Transverse colon (tissue), 4 donors: ENCODE results near the gene GET3. TPM values are rescaled to one million over a fixed set of nuclear protein-coding genes. Genes with fewer than 3 reads are reported as not detected.
A peak's percentile ranks its signal among the peaks of the same experiment; 100 is the strongest.

ENCODE experiments used
- DNase-seq: peaks from one replicate; pipeline ENCODE4 v3.0.0-alpha.2; 2019
- H3K27ac ChIP-seq, 4 donors: fragments of 200-600 bp; sonication (generic); 2 replicates each; pipeline ENCODE4 v1.5.1; 2016 to 2018; ENCODE audit warnings: inconsistent platforms in 4 of 4
- H3K27me3 ChIP-seq: fragments of 200-600 bp; sonication (generic); 2 replicates; pipeline ENCODE4 v1.5.1; 2017; ENCODE audit warnings: inconsistent platforms
- H3K36me3 ChIP-seq, 4 donors: fragments of 200-600 bp; sonication (generic); 2 replicates each; pipeline ENCODE4 v1.5.1; 2017 to 2019; ENCODE audit warnings: inconsistent platforms in 4 of 4
- H3K4me1 ChIP-seq, 4 donors: fragments of 200-600 bp; sonication (generic); 2 replicates each; pipeline ENCODE4 v1.5.1; 2017 to 2020; ENCODE audit warnings: inconsistent platforms in 4 of 4
- H3K4me3 ChIP-seq, 4 donors: fragments of 200-600 bp; sonication (generic); 1 replicate in 1 of 4; 2 replicates in 3 of 4; pipeline versions ENCODE4 v1.5.1 to v1.6.1; 2017 to 2019; ENCODE audit warnings: inconsistent platforms in 4 of 4
- H3K9me3 ChIP-seq, 2 donors: fragments of 200-600 bp; sonication (generic); 2 replicates each; pipeline ENCODE4 v1.5.1; 2017 to 2019; ENCODE audit warnings: inconsistent platforms in 2 of 2
- CTCF ChIP-seq, 5 experiments: fragments of 200-600 bp in 3 of 5; fragments of 450-650 bp in 2 of 5; sonication (generic) in 3 of 5; IDR thresholded peaks; 1 replicate in 2 of 5; 2 replicates in 3 of 5; pipeline ENCODE4 v1.5.1; 2016 to 2017; ENCODE audit warnings: antibody characterized with exemption in 5 of 5, inconsistent platforms in 3 of 5, mild to moderate bottlenecking in 2 of 5, moderate library complexity in 1 of 5
- EP300 ChIP-seq: sonication (generic); formaldehyde crosslinking; IDR thresholded peaks from one replicate; pipeline ENCODE4 v1.6.1; 2017; ENCODE audit warnings: antibody characterized with exemption, low read depth
- POLR2A ChIP-seq: fragments of 450-650 bp; IDR thresholded peaks from one replicate; pipeline ENCODE4 v1.6.1; 2016; ENCODE audit warnings: antibody characterized with exemption, mild to moderate bottlenecking, moderate library complexity
- POLR2AphosphoS5 ChIP-seq, 3 donors: sonication (generic); formaldehyde crosslinking; IDR thresholded peaks; one replicate each; pipeline ENCODE4 v1.6.1; 2016; ENCODE audit warnings: antibody characterized with exemption in 3 of 3
- WGBS, 2 donors: methylation state at CpG; one replicate each; pipeline ENCODE4 v1.1.5; 2018; ENCODE audit warnings: low coverage in 1 of 2; 5-methylcytosine and 5-hydroxymethylcytosine counted together
- in situ Hi-C, 4 donors: fragments of 200-750 bp; cut with MboI; loops; one replicate each; pipeline versions ENCODE4 v1.15.0 to v1.15.1; 2017; ENCODE audit warnings: low sequenced_read_pairs in 3 of 4, low pct_ligation_motif_present in 1 of 4, low pct_unique_long_range_greater_than_20kb in 1 of 4
- intact Hi-C: fragments of 100-400 bp; cut with DNase I; formaldehyde crosslinking; loops from one replicate; pipeline ENCODE4 v1.15.1; 2023; ENCODE audit warnings: low total_unique reads
- total RNA-seq, 4 donors: library from RNA; depleted of rRNA; stranded (reverse); fragments of >200 nt; gene quantifications; one replicate each; pipeline ENCODE4 v1.1.0, GENCODE V29; 2016

GET3 gene
- total RNA-seq, 4 donors from 2014 or later: 18.3 to 75.2 (median 43.6) TPM

- Histone ChIP-seq H3K27ac (no peak overlapping the region), H3K27me3 (no peaks in the 10 kb centered on the region), H3K36me3 (peaks cover 0 to 16% (median 5%) of the 10 kb centered on the region in 4 donors), H3K4me1 (peaks cover 9 to 32% (median 20%) of the 10 kb centered on the region in 4 donors), H3K4me3 (no peak overlapping the region), H3K9me3 (no peaks in the 10 kb centered on the region)
- 98% methylated on average over 9 of the region's 9 CpGs; no CpG with 5 or more reads in 1 of the 2 donors for WGBS, 2 donors
- DNase-seq: no peak
- TF ChIP-seq POLR2AphosphoS5 (IDR thresholded peaks at IDR 0.05): no peak
- no peak for TF ChIP-seq POLR2A
- TF ChIP-seq EP300: no peak
- no peak for TF ChIP-seq CTCF (IDR thresholded peaks at IDR 0.05)
- in situ Hi-C loops: no loop called here
- intact Hi-C loops: no loop called here
These were observed 9.4 kb upstream of the GET3 start for GRCh38 chr19:12727745-12728433.

DNA sequence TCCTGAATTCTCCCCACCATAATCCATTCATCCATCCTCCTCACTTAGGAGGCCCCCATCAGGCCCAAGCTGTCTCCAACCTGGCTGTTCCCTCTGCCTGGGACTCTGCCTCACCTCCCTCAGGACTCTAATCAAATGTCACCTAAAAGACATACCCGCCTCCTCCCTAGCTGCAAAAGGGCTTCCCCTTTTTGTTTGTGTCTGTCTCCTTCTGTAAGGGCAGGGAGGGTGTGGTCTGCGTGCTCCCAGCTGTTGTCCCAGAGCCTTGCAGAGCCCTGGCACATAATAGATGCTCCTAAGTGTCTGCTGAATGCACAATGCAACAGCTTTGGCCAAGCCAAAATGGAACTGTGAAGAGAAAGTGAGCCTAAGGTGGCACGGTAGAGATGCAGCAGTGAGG lies 7.2 kb upstream of the GET3 start:
- WGBS, 2 donors: 57 to 78% methylated on average over 1 to 3 of the region's 3 CpGs
- no peaks in the 10 kb centered on the region for H3K9me3 ChIP-seq

GRCh38 chr19:12731337-12731736 lies 6.0 kb upstream of the GET3 start:
- H3K9me3 ChIP-seq: no peaks in the 10 kb centered on the region
- TF ChIP-seq EP300 (no peak), CTCF (IDR thresholded peaks at IDR 0.05) (no peak), POLR2AphosphoS5 (IDR thresholded peaks at IDR 0.05) (no peak), POLR2A (no peak)
- H3K4me1 ChIP-seq: peaks cover 14 to 37% (median 24%) of the 10 kb centered on the region in 4 donors
- 80 to 89% methylated on average over 2 to 22 of the region's 24 CpGs for WGBS, 2 donors
- no peaks in the 10 kb centered on the region for H3K27me3 ChIP-seq
- in situ Hi-C loops: no loop called here
- H3K4me3 ChIP-seq: no peak overlapping the region
- DNase-seq: no peak
- H3K27ac ChIP-seq: no peak overlapping the region
- intact Hi-C loops: no loop called here
- H3K36me3 ChIP-seq: peaks cover 0 to 16% (median 5%) of the 10 kb centered on the region in 4 donors

More for the DNA sequence above, 7.2 kb upstream of the GET3 start:
- no peak for TF ChIP-seq POLR2AphosphoS5 (IDR thresholded peaks at IDR 0.05)
- no peak for TF ChIP-seq CTCF (IDR thresholded peaks at IDR 0.05)
- no peak for TF ChIP-seq POLR2A
- no peak for TF ChIP-seq EP300
- Histone ChIP-seq H3K4me3 (no peak overlapping the region), H3K4me1 (peaks cover 12 to 27% (median 21%) of the 10 kb centered on the region in 4 donors), H3K36me3 (peaks cover 0 to 16% (median 5%) of the 10 kb centered on the region in 4 donors), H3K27me3 (no peaks in the 10 kb centered on the region), H3K27ac (no peak overlapping the region)
- DNase-seq: no peak
- in situ Hi-C loops: no loop called here
- intact Hi-C loops: no loop called here

DNA sequence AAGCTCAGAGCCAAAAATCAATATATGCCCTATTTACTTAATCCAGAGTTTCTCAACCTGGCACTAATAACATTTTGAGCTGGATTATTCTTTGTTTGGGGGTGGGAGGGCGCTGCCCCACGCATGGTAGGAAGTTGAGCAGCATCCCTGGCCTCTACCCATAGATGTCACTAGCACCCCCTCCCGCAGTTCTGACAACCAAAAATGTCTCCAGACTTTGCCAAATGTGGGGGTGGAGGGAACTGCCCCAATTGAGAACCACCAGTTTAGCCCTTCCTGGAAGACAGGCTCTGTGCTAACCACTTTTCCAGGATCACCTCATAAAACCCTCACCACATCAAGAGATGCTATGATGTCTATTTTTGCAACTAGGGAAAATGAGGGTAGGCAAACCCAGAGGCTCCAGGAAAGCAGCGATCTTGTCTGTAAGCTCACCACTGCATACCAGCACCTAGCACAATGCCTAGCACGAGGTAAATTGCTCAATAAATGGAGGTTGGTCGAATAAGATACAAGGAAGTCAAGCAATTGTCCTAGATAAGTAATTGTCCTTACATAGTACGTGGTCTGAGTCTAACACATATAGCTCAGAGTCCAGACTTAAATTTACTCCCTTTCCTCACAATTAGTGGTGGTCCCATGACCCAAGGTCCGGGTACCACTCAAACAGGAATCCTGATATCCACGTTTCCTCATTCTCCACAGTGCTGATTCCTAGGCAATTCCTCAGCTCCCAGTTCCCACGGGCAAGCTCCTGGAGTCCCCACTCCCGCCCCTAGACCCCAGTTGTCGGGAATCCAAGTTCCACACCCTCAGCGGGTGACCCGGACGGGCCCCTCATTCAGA lies 3.7 kb upstream of the GET3 start:
- no peak for DNase-seq
- intact Hi-C loops: no loop called here

More for the DNA sequence above, 3.7 kb upstream of the GET3 start:
- TF ChIP-seq POLR2AphosphoS5 (IDR thresholded peaks at IDR 0.05): no peak
- TF ChIP-seq CTCF (IDR thresholded peaks at IDR 0.05): peak in 1 of 5 experiments; percentile 13
- peaks cover 0 to 13% (median 5%) of the 10 kb centered on the region in 4 donors for H3K36me3 ChIP-seq
- peaks cover 22 to 51% (median 35%) of the 10 kb centered on the region in 4 donors for H3K4me1 ChIP-seq
- H3K9me3 ChIP-seq: no peaks in the 10 kb centered on the region
- no peaks in the 10 kb centered on the region for H3K27me3 ChIP-seq
- in situ Hi-C loops: no loop called here
- H3K27ac ChIP-seq: peak overlapping the region; percentile 91 to 96 (median 94)
- WGBS, 2 donors: 0% methylated on average over 2 to 15 of the region's 15 CpGs
- peak overlapping the region; percentile 80 to 97 (median 92) for H3K4me3 ChIP-seq
